ENCODE data around the gene S100A5.

- no peak for TF ChIP-seq CTCF (IDR thresholded peaks at IDR 0.05; ENCODE audit: low read depth, low read length, poor library complexity, severe bottlenecking)
- no peak for TF ChIP-seq EZH2phosphoT487 (IDR thresholded peaks at IDR 0.05; ENCODE audit: borderline replicate concordance, low read length)
Measured at GRCh38 chr1:153533689-153534201, 7.0 kb downstream of the S100A5 start.

Measured in DOHH2 (cell line).